Hematopoietic multipotent progenitor cell treated with erythropoietin and hydrocortisone succinate and interleukin-3 and kit ligand, for 8 days (in vitro differentiated cells): ENCODE measurements around the gene MRAP.
A peak's percentile ranks its signal among the peaks of the same experiment; 100 is the strongest.
"Not testable (repeated sequence)": the region's sequence is repeated elsewhere in the genome, so short reads cannot be mapped to it uniquely, and the experiment has no call there.

ENCODE experiments used
- DNase-seq: peaks from one replicate; pipeline ENCODE4 v3.0.0-alpha.2; 2015

Gene MRAP

GRCh38 chr21:32298658-32299081, at the start of gene MRAP:
TSS of gene MRAP (plus strand) at chr21:32298855. CDS start at chr21:32298972, 117 bp downstream.
- DNase-seq: no peak

- no peak for DNase-seq
Observed at GRCh38 chr21:32249511-32250280, 49.0 kb upstream of the MRAP start.

- no peak for DNase-seq
Observed at GRCh38 chr21:32252136-32252535, 46.5 kb upstream of the MRAP start.

GRCh38 chr21:32253215-32253641, 45.4 kb upstream of the MRAP start:
- no peak for DNase-seq

- DNase-seq: no peak
Observed at GRCh38 chr21:32256251-32256650, 42.4 kb upstream of the MRAP start.

- no peak for DNase-seq
Observed at GRCh38 chr21:32256873-32257620, 41.6 kb upstream of the MRAP start.

GRCh38 chr21:32257962-32258785, 40.5 kb upstream of the MRAP start:
- DNase-seq: peak; percentile 83

GRCh38 chr21:32258786-32259048, 39.9 kb upstream of the MRAP start:
- DNase-seq: not testable (repeated sequence)

GRCh38 chr21:32260130-32260529, 38.5 kb upstream of the MRAP start:
- no peak for DNase-seq

- no peak for DNase-seq
Observed at GRCh38 chr21:32261929-32262328, 36.7 kb upstream of the MRAP start.

GRCh38 chr21:32265321-32265720, 33.3 kb upstream of the MRAP start:
- DNase-seq: not testable (repeated sequence)

- DNase-seq: no peak
Observed at GRCh38 chr21:32270748-32271147, 27.9 kb upstream of the MRAP start.

- no peak for DNase-seq
Observed at GRCh38 chr21:32276671-32277070, 22.0 kb upstream of the MRAP start.

- DNase-seq: peak; percentile 22
Observed at GRCh38 chr21:32278103-32278502, 20.6 kb upstream of the MRAP start.

- DNase-seq: peak; percentile 95
Observed at GRCh38 chr21:32278518-32279376, 19.9 kb upstream of the MRAP start, which contains the start of gene MIS18A. TSS of gene MIS18A (minus strand) at chr21:32279049. CDS start at chr21:32279014, 35 bp downstream.

GRCh38 chr21:32279377-32279680, 19.3 kb upstream of the MRAP start:
- DNase-seq: no peak

GRCh38 chr21:32281531-32281930, 17.1 kb upstream of the MRAP start:
- no peak for DNase-seq

- DNase-seq: peak; percentile 21
Observed at GRCh38 chr21:32282992-32283391, 15.7 kb upstream of the MRAP start.

GRCh38 chr21:32285476-32285875, 13.2 kb upstream of the MRAP start:
- DNase-seq: no peak

GRCh38 chr21:32297449-32297848, 1.2 kb upstream of the MRAP start:
- no peak for DNase-seq

- no peak for DNase-seq
Observed at GRCh38 chr21:32298148-32298559, 501 bp upstream of the MRAP start.

- DNase-seq: peak; percentile 13
Observed at GRCh38 chr21:32299695-32300094, 1.0 kb downstream of the MRAP start.
